PC-3 (cell line): ENCODE data around the gene IGF2BP2. TPM values are rescaled to one million over a fixed set of nuclear protein-coding genes. Genes with fewer than 3 reads are reported as not detected.
"Not testable (repeated sequence)": the region's sequence is repeated elsewhere in the genome, so short reads cannot be mapped to it uniquely, and the experiment has no call there.

Experiments used
- ATAC-seq: fragments of 200-7000 bp; cut with Tn5 transposase; 2 replicates; pipeline ENCODE4 v1.9.1; 2020; ENCODE audit warnings: mild to moderate bottlenecking, moderate library complexity
- BruUV-seq: library from RNA; stranded (reverse); fragments of 400-500 nt; replicated peaks from 2 replicates; lab custom pipeline; 2021; lab: Mats Ljungman, UMichigan
- CTCF ChIA-PET: fragments of 300-600 bp; sonication (Branson Sonifier 250); formaldehyde crosslinking; loops from one replicate; lab custom pipeline; 2022; ENCODE audit warnings: antibody characterized with exemption; lab: Charles Lee
- POLR2A ChIA-PET: fragments of 300-600 bp; sonication (Branson Sonifier 250); formaldehyde crosslinking; loops from one replicate; lab custom pipeline; 2022; ENCODE audit warnings: antibody characterized with exemption; ENCODE audit not compliant: unreplicated experiment; lab: Charles Lee
- DNase-seq: peaks from one replicate; pipeline ENCODE4 v3.0.0-alpha.2; 2015
- H2AFZ ChIP-seq: fragments of 300-600 bp; sonication (generic); 2 replicates; pipeline ENCODE4 v1.6.0; 2016; ENCODE audit warnings: antibody characterized with exemption, low read length
- H3F3A ChIP-seq: fragments of 300-600 bp; sonication (generic); one replicate; pipeline ENCODE4 v1.6.0; 2017; ENCODE audit warnings: antibody characterized with exemption, low read length, control low read depth, mild to moderate bottlenecking; ENCODE audit not compliant: unreplicated experiment
- H3K27ac ChIP-seq: fragments of 300-600 bp; sonication (generic); 2 replicates; pipeline ENCODE4 v1.5.1; 2016; ENCODE audit warnings: mild to moderate bottlenecking, low read length
- H3K27me3 ChIP-seq: fragments of 300-600 bp; sonication (generic); 2 replicates; pipeline ENCODE4 v1.6.1; 2016; ENCODE audit warnings: low read length, mixed read lengths
- H3K36me3 ChIP-seq: fragments of 300-600 bp; sonication (generic); 2 replicates; pipeline ENCODE4 v1.6.1; 2016; ENCODE audit warnings: low read depth, mixed run types, low read length, mixed read lengths
- H3K4me1 ChIP-seq: fragments of 300-600 bp; sonication (generic); 2 replicates; pipeline ENCODE4 v1.5.1; 2016; ENCODE audit warnings: low read length; ENCODE audit not compliant: insufficient read depth
- H3K4me2 ChIP-seq: fragments of 300-600 bp; sonication (generic); 2 replicates; pipeline ENCODE4 v1.6.0; 2016; ENCODE audit warnings: low read length
- H3K4me3 ChIP-seq: fragments of 300-600 bp; sonication (generic); 2 replicates; pipeline ENCODE4 v1.5.1; 2016; ENCODE audit warnings: mild to moderate bottlenecking, low read length, mixed read lengths
- H3K79me2 ChIP-seq: fragments of 300-600 bp; sonication (generic); 2 replicates; pipeline ENCODE4 v1.6.1; 2017; ENCODE audit warnings: low read length, mixed read lengths
- H3K9ac ChIP-seq: fragments of 300-600 bp; sonication (generic); 2 replicates; pipeline ENCODE4 v1.6.0; 2016; ENCODE audit warnings: mild to moderate bottlenecking, low read length
- H3K9me2 ChIP-seq: fragments of 300-600 bp; sonication (generic); replicated peaks from 2 replicates; pipeline ENCODE4 v1.6.1; 2016; ENCODE audit warnings: mixed run types, low read length, mixed read lengths
- H3K9me3 ChIP-seq: fragments of 300-600 bp; sonication (generic); 2 replicates; pipeline ENCODE4 v1.6.1; 2016; ENCODE audit warnings: low read length, mixed read lengths
- H4K20me1 ChIP-seq: fragments of 300-600 bp; sonication (generic); 2 replicates; pipeline ENCODE4 v1.6.1; 2016; ENCODE audit warnings: low read length, mixed read lengths
- CTCF ChIP-seq: fragments of 300-600 bp; sonication (generic); conservative IDR thresholded peaks from 2 replicates; pipeline ENCODE4 v1.5.1; 2017; ENCODE audit warnings: antibody characterized with exemption, low read depth, mild to moderate bottlenecking, low read length
- EZH2 ChIP-seq: fragments of 300-600 bp; sonication (generic); IDR thresholded peaks from one replicate; pipeline ENCODE4 v1.6.1; 2017; ENCODE audit warnings: antibody characterized with exemption, mild to moderate bottlenecking, low read length; ENCODE audit not compliant: unreplicated experiment
- EZH2phosphoT487 ChIP-seq: fragments of 300-600 bp; sonication (generic); IDR thresholded peaks from 2 replicates; pipeline ENCODE4 v1.6.1; 2018; ENCODE audit warnings: mild to moderate bottlenecking, antibody characterized with exemption, low read length, borderline replicate concordance
- intact Hi-C: fragments of 100-400 bp; cut with micrococcal nuclease; formaldehyde crosslinking; loops from 2 replicates; pipeline ENCODE4 v1.9.0; 2023
- total RNA-seq: library from RNA; depleted of rRNA; stranded (reverse); fragments of >200 nt; gene quantifications from 2 replicates; pipeline ENCODE4 v1.2.3, GENCODE V29; 2014

The IGF2BP2 gene
- total RNA-seq, 1 experiment from 2014 or later = 81.2 TPM

DNA sequence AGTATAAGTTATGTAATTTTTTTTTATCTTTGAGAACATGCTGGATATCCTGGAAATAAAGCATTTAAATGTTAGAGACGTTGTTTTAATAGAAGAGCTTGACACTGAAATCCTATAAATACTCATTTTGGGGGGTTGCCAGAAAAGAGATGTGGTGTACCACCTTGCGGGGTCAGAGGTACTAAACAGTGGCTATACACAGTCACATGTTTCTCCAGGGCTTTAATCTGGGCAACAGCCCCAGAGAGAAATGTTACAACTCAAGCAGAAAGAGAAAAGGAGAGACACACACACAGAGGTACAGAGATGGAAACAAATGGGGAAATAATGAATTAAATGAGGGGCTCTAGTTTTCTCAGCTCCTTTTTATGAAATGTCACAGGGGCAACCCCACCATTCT, 124.9 kb downstream of the IGF2BP2 start:
- H3F3A ChIP-seq = no peaks in the 10 kb centered on the region
- BruUV-seq = no TSS peak
- no peaks in the 10 kb centered on the region for H4K20me1 ChIP-seq
- no peak overlapping the region for H3K27ac ChIP-seq
- peaks cover 65% of the 10 kb centered on the region for H3K79me2 ChIP-seq
- CTCF ChIA-PET = no interaction called here
- no peak overlapping the region for H3K4me2 ChIP-seq
- no peak overlapping the region for H3K4me3 ChIP-seq
- H3K27me3 ChIP-seq = no peaks in the 10 kb centered on the region
- no peaks in the 10 kb centered on the region for H3K9me3 ChIP-seq
- peaks cover 2% of the 10 kb centered on the region; the same call in 1 of the 2 replicates for H3K36me3 ChIP-seq
- H2AFZ ChIP-seq = no peak overlapping the region
- ATAC-seq (no peak), DNase-seq (no peak)
- POLR2A ChIA-PET = no interaction called here
- H3K9me2 ChIP-seq = no peaks in the 10 kb centered on the region
- TF ChIP-seq EZH2phosphoT487 = no peak
- TF ChIP-seq CTCF = no peak
- no peak for TF ChIP-seq EZH2
- H3K4me1 ChIP-seq = no peaks in the 10 kb centered on the region; the same call in 1 of the 2 replicates
- intact Hi-C loops = no loop called here
- no peak overlapping the region for H3K9ac ChIP-seq

GRCh38 chr3:185697228-185697627, 127.6 kb downstream of the IGF2BP2 start:
- intact Hi-C loops, POLR2A ChIA-PET, H3K4me3 ChIP-seq, H3F3A ChIP-seq, H3K9ac ChIP-seq, H3K27me3 ChIP-seq, H4K20me1 ChIP-seq, ATAC-seq, H3K9me2 ChIP-seq, H3K36me3 ChIP-seq, H3K27ac ChIP-seq, H3K9me3 ChIP-seq, DNase-seq, H3K4me2 ChIP-seq, BruUV-seq, H2AFZ ChIP-seq, CTCF ChIA-PET: not testable (repeated sequence)
- Histone ChIP-seq H3K4me1 (peaks cover 12% of the 10 kb centered on the region), H3K79me2 (peaks cover 41% of the 10 kb centered on the region)

GRCh38 chr3:185696039-185696438, 128.8 kb downstream of the IGF2BP2 start:
- intact Hi-C loops = no loop called here
- H3K4me1 ChIP-seq = peaks cover 12% of the 10 kb centered on the region
- no TSS peak for BruUV-seq
- DNase-seq (no peak), ATAC-seq (peak; percentile 21)
- CTCF ChIA-PET = no interaction called here
- H3K9me2 ChIP-seq = no peaks in the 10 kb centered on the region
- no peaks in the 10 kb centered on the region for H4K20me1 ChIP-seq
- no peaks in the 10 kb centered on the region for H3F3A ChIP-seq
- POLR2A ChIA-PET = no interaction called here
- H3K9me3 ChIP-seq = no peaks in the 10 kb centered on the region
- peaks cover 29% of the 10 kb centered on the region for H3K79me2 ChIP-seq
- H2AFZ ChIP-seq = no peak overlapping the region
- H3K9ac ChIP-seq = no peak overlapping the region
- H3K4me3 ChIP-seq = no peak overlapping the region
- TF ChIP-seq EZH2 (no peak), EZH2phosphoT487 (no peak)
- no peaks in the 10 kb centered on the region for H3K27me3 ChIP-seq
- no peak overlapping the region for H3K4me2 ChIP-seq
- H3K27ac ChIP-seq = no peak overlapping the region
- peaks cover 13% of the 10 kb centered on the region for H3K36me3 ChIP-seq
